Lung (tissue), 12 donors: ENCODE results near the gene ARID4B. TPM values are rescaled to one million over a fixed set of nuclear protein-coding genes. Genes with fewer than 3 reads are reported as not detected.

Experiments used
- ATAC-seq: fragments of 200-7000 bp; cut with Tn5 transposase; one replicate; pipeline ENCODE4 v1.9.1; 2020; ENCODE audit warnings: moderate number of reproducible peaks; ENCODE audit not compliant: insufficient read depth, low FRiP score
- DNase-seq, 3 donors: peaks; one replicate each; pipeline ENCODE4 v3.0.0-alpha.2; 2013 to 2017
- H3K27ac ChIP-seq, 2 donors: one replicate each; pipeline ENCODE4 v1.5.1; 2013; ENCODE audit warnings: mild to moderate bottlenecking in 2 of 2, moderate library complexity in 2 of 2, control low read depth in 1 of 2, inconsistent platforms in 1 of 2, low read depth in 1 of 2, low read length in 1 of 2
- H3K27me3 ChIP-seq, 3 donors: one replicate each; pipeline ENCODE4 v1.5.1; 2013; ENCODE audit warnings: low read length in 2 of 3; ENCODE audit not compliant: control insufficient read depth in 3 of 3, insufficient read depth in 3 of 3
- H3K36me3 ChIP-seq, 4 donors: one replicate each; pipeline ENCODE4 v1.5.1; 2013; ENCODE audit warnings: low read length in 4 of 4, mild to moderate bottlenecking in 1 of 4, moderate library complexity in 1 of 4; ENCODE audit not compliant: control insufficient read depth in 4 of 4, insufficient read depth in 4 of 4
- H3K4me1 ChIP-seq, 5 donors: one replicate each; pipeline ENCODE4 v1.5.1; 2013; ENCODE audit warnings: low read length in 5 of 5, mild to moderate bottlenecking in 2 of 5, moderate library complexity in 1 of 5; ENCODE audit not compliant: control insufficient read depth in 5 of 5, insufficient read depth in 5 of 5
- H3K4me3 ChIP-seq: one replicate; pipeline ENCODE4 v1.5.1; 2013; ENCODE audit warnings: mild to moderate bottlenecking, control low read depth, moderate library complexity
- H3K9ac ChIP-seq, 2 donors: one replicate each; pipeline ENCODE4 v1.5.1; 2013; ENCODE audit warnings: low read length in 2 of 2, control low read depth in 1 of 2; ENCODE audit not compliant: insufficient read depth in 1 of 2
- H3K9me3 ChIP-seq, 4 donors: one replicate each; pipeline ENCODE4 v1.5.1; 2013; ENCODE audit warnings: low read length in 3 of 4, mild to moderate bottlenecking in 1 of 4, moderate library complexity in 1 of 4; ENCODE audit not compliant: control insufficient read depth in 4 of 4, insufficient read depth in 3 of 4
- WGBS, 2 donors: extraction: QIAGEN DNeasy Blood & Tissue Kit; methylation state at CpG; one replicate each; pipeline ENCODE4 v1.1.7; 2013; 5-methylcytosine and 5-hydroxymethylcytosine counted together
- polyA plus RNA-seq, 2 donors: library from polyadenylated mRNA; stranded (reverse); fragments of 200-250 nt; gene quantifications; one replicate each; pipeline ENCODE4 v1.2.1, GENCODE V29; 2013
- total RNA-seq, 2 donors: library from RNA; depleted of rRNA in 1 of 2; stranded (reverse); fragments of >200 nt in 1 of 2; gene quantifications; one replicate each; pipeline ENCODE4 v1.2.1, GENCODE V29; 2014 to 2021
- TF ChIP-seq, protein P1 (sequence below): IDR thresholded peaks from 2 replicates; pipeline ENCODE4 v1.5.1; 2012; ENCODE audit warnings: mild to moderate bottlenecking; ENCODE audit errors: control extremely low read depth, extremely low read depth
- donor health status: control.
- donor health status: control.
- donor health status: Bipolar disorder and iron deficiency.
- donor health status: healthy.
- donor health status: DM: yes; HTN: yes; CAD: no.

The ARID4B gene
- total and polyA plus RNA-seq, 4 donors = 15.8 to 99.7 (median 23.0) TPM

- peaks cover 0 to 7% (median 0%) of the 10 kb centered on the region in 5 donors for H3K4me1 ChIP-seq
- no peaks in the 10 kb centered on the region for H3K9me3 ChIP-seq
- no peaks in the 10 kb centered on the region for H3K27me3 ChIP-seq
- no peak overlapping the region for H3K9ac ChIP-seq
- DNase-seq (no peak), ATAC-seq (no peak)
- TF ChIP-seq, protein P1, sequence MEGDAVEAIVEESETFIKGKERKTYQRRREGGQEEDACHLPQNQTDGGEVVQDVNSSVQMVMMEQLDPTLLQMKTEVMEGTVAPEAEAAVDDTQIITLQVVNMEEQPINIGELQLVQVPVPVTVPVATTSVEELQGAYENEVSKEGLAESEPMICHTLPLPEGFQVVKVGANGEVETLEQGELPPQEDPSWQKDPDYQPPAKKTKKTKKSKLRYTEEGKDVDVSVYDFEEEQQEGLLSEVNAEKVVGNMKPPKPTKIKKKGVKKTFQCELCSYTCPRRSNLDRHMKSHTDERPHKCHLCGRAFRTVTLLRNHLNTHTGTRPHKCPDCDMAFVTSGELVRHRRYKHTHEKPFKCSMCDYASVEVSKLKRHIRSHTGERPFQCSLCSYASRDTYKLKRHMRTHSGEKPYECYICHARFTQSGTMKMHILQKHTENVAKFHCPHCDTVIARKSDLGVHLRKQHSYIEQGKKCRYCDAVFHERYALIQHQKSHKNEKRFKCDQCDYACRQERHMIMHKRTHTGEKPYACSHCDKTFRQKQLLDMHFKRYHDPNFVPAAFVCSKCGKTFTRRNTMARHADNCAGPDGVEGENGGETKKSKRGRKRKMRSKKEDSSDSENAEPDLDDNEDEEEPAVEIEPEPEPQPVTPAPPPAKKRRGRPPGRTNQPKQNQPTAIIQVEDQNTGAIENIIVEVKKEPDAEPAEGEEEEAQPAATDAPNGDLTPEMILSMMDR = no peak
- H3K27ac ChIP-seq = no peak overlapping the region
- no peaks in the 10 kb centered on the region for H3K36me3 ChIP-seq
- no peak overlapping the region for H3K4me3 ChIP-seq
These were observed 34.5 kb downstream of the ARID4B start for GRCh38 chr1:235293322-235293942.

GRCh38 chr1:235292790-235293189, 35.2 kb downstream of the ARID4B start:
- H3K27me3 ChIP-seq = no peaks in the 10 kb centered on the region
- no peak overlapping the region for H3K27ac ChIP-seq
- H3K9ac ChIP-seq = no peak overlapping the region
- H3K4me1 ChIP-seq = peaks cover 0 to 7% (median 0%) of the 10 kb centered on the region in 5 donors
- WGBS, 2 donors = 90 to 96% methylated on average over 4 of the region's 4 CpGs
- DNase-seq = no peak
- TF ChIP-seq, protein P1 = no peak
- no peak overlapping the region for H3K4me3 ChIP-seq
- ATAC-seq = no peak
- no peaks in the 10 kb centered on the region for H3K9me3 ChIP-seq
- no peaks in the 10 kb centered on the region for H3K36me3 ChIP-seq

- ATAC-seq = no peak
- Histone ChIP-seq H3K9ac (no peak overlapping the region), H3K4me1 (peaks cover 0 to 10% (median 0%) of the 10 kb centered on the region in 5 donors), H3K9me3 (no peaks in the 10 kb centered on the region), H3K36me3 (no peaks in the 10 kb centered on the region), H3K27ac (no peak overlapping the region), H3K27me3 (no peaks in the 10 kb centered on the region), H3K4me3 (no peak overlapping the region)
- 63 to 64% methylated on average over 6 of the region's 6 CpGs for WGBS, 2 donors
- TF ChIP-seq, protein P1 = no peak
- DNase-seq = no peak
These were observed 36.3 kb downstream of the ARID4B start for GRCh38 chr1:235291599-235292091.
